ENCODE measurements around the gene SLC25A19. TPM values are rescaled to one million over a fixed set of nuclear protein-coding genes. Genes with fewer than 3 reads are reported as not detected.

SLC25A19 gene
- total and polyA plus RNA-seq, 9 of the 15 experiments (the other 6 are each of a cell fraction or from before 2014, with no cell fraction given): 33.4 to 76.6 (median 55.3) TPM

- peak; percentile 90 for TF ChIP-seq ARHGAP35 (IDR thresholded peaks at IDR 0.05; ENCODE audit: partially characterized antibody)
- no peak for TF ChIP-seq PURB (CRISPR knock-in tag; IDR thresholded peaks at IDR 0.05; ENCODE audit: low read depth)
- peak; percentile 60; the same call in 1 of the 2 replicates for TF ChIP-seq DMBX1 (CRISPR knock-in tag; IDR thresholded peaks at IDR 0.05; ENCODE audit: borderline replicate concordance)
- peak; percentile 97 for TF ChIP-seq POLR2G (IDR thresholded peaks at IDR 0.05; ENCODE audit: low read depth, low read length)
- no peak for TF ChIP-seq NFYB (IDR thresholded peaks at IDR 0.05; ENCODE audit: extremely low read depth, insufficient read length)
- no peak for TF ChIP-seq SNRNP70 (optimal IDR thresholded peaks at IDR 0.05; ENCODE audit: low read depth, low read length)
- TF ChIP-seq POLR2AphosphoS2 (IDR thresholded peaks at IDR 0.05; ENCODE audit: low read length): no peak
- TF ChIP-seq C11orf30 (IDR thresholded peaks at IDR 0.05; ENCODE audit: low read depth): peak; percentile 98
- 0 out of 2 replicates have a peak, but pooled peaks have one; percentile 7 for TF ChIP-seq CEBPG (CRISPR knock-in tag; IDR thresholded peaks at IDR 0.05)
- TF ChIP-seq CEBPG (tag; conservative IDR thresholded peaks at IDR 0.05 in 1 of 2, IDR thresholded peaks at IDR 0.05 in 1 of 2): no peak
- TF ChIP-seq RFX5 (IDR thresholded peaks at IDR 0.05; ENCODE audit: low read depth, low read length): no peak
- TF ChIP-seq U2AF2 (optimal IDR thresholded peaks at IDR 0.05; ENCODE audit: low read depth, low read length): no peak
- 0 out of 2 replicates have a peak, but pooled peaks have one; percentile 69 for TF ChIP-seq GATAD2A (IDR thresholded peaks at IDR 0.05)
- no peak for TF ChIP-seq CUX1 (CRISPR knock-in tag; IDR thresholded peaks at IDR 0.05)
- no peak for TF ChIP-seq KHSRP (IDR thresholded peaks at IDR 0.05)
- TF ChIP-seq ARID4B (CRISPR knock-in tag; IDR thresholded peaks at IDR 0.05): peak; percentile 93
- 0 out of 2 replicates have a peak, but pooled peaks have one; percentile 1 for TF ChIP-seq CBFB (CRISPR knock-in tag; IDR thresholded peaks at IDR 0.05)
- TF ChIP-seq ILF3 (IDR thresholded peaks at IDR 0.05; ENCODE audit: borderline replicate concordance): no peak
- peak; percentile 98 for TF ChIP-seq RBBP5 (IDR thresholded peaks at IDR 0.05; ENCODE audit: borderline replicate concordance, insufficient read depth, low read length, poor library complexity, severe bottlenecking)
Measured at GRCh38 chr17:75261336-75262111, 27.7 kb downstream of the SLC25A19 start, which contains the start of the genes GGA3 and MRPS7 (continued).
